Epithelial cell of proximal tubule (primary cell): ENCODE data around the gene ERBB3. TPM values are rescaled to one million over a fixed set of nuclear protein-coding genes. Genes with fewer than 3 reads are reported as not detected.
A peak's percentile ranks its signal among the peaks of the same experiment; 100 is the strongest.

ENCODE experiments used
- DNase-seq: peaks from one replicate; pipeline ENCODE4 v3.0.0-alpha.2; 2011; ENCODE audit warnings: low read depth
- H3K4me3 ChIP-seq: 2 replicates; pipeline ENCODE4 v1.5.1; 2011; ENCODE audit warnings: low read depth, mild to moderate bottlenecking, low read length
- CTCF ChIP-seq: conservative IDR thresholded peaks from 2 replicates; pipeline ENCODE4 v1.5.1; 2012; ENCODE audit warnings: low read depth, mild to moderate bottlenecking, low read length
- total RNA-seq: library from RNA; depleted of rRNA; stranded (reverse); fragments of >200 nt; gene quantifications from 2 replicates; pipeline ENCODE4 v1.2.3, GENCODE V29; 2015

The ERBB3 gene
- total RNA-seq, 1 donor from 2014 or later, result 24.2 TPM

- H3K4me3 ChIP-seq, result peak overlapping the region; percentile 73
- DNase-seq, result no peak
- TF ChIP-seq CTCF, result peak; percentile 83
These were observed 39.4 kb downstream of the ERBB3 start for GRCh38 chr12:56119361-56119796.

- no peak for TF ChIP-seq CTCF
- H3K4me3 ChIP-seq, result no peak overlapping the region
- no peak for DNase-seq
These were observed 40.3 kb downstream of the ERBB3 start for GRCh38 chr12:56120158-56120846.

DNA sequence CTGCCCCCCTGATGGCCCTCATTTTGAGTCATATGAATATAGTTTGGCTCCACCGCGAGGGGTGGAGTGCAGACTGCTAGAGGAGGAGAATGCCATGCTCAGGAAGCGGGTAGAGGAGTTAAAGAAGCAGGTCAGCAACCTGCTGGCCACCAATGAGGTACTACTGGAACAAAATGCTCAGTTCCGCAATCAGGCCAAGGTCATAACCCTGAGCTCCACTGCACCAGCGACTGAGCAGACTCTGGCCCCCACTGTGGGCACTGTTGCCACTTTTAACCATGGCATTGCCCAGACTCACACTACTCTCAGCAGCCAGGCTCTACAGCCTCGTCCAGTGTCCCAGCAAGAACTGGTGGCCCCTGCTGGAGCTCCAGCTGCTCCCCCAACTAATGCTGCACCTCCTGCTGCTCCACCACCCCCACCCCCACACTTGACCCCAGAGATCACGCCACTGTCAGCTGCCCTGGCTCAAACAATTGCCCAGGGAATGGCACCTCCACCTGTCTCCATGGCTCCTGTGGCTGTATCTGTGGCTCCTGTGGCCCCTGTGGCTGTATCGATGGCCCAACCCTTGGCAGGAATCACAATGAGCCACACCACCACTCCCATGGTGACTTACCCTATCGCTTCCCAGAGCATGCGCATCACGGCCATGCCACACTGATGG is 41.4 kb downstream of the ERBB3 start:
- TF ChIP-seq CTCF, result no peak
- no peak for DNase-seq
- H3K4me3 ChIP-seq, result no peak overlapping the region

- TF ChIP-seq CTCF, result no peak
- DNase-seq, result no peak
- H3K4me3 ChIP-seq, result no peak overlapping the region
These were observed 42.7 kb downstream of the ERBB3 start for GRCh38 chr12:56122637-56123036.

GRCh38 chr12:56124133-56124532 is 44.2 kb downstream of the ERBB3 start:
- TF ChIP-seq CTCF, result no peak
- no peak overlapping the region for H3K4me3 ChIP-seq
- DNase-seq, result no peak

GRCh38 chr12:56126732-56127239 is 46.8 kb downstream of the ERBB3 start:
- no peak overlapping the region for H3K4me3 ChIP-seq
- no peak for TF ChIP-seq CTCF

More at GRCh38 chr12:56126732-56127239, 46.8 kb downstream of the ERBB3 start:
- DNase-seq, result no peak
